ENCODE results near the gene ITPRIP. TPM values are rescaled to one million over a fixed set of nuclear protein-coding genes. Genes with fewer than 3 reads are reported as not detected.

The ITPRIP gene
- total and polyA plus RNA-seq, 12 donors: 17.5 to 87.2 (median 35.9) TPM

DNA sequence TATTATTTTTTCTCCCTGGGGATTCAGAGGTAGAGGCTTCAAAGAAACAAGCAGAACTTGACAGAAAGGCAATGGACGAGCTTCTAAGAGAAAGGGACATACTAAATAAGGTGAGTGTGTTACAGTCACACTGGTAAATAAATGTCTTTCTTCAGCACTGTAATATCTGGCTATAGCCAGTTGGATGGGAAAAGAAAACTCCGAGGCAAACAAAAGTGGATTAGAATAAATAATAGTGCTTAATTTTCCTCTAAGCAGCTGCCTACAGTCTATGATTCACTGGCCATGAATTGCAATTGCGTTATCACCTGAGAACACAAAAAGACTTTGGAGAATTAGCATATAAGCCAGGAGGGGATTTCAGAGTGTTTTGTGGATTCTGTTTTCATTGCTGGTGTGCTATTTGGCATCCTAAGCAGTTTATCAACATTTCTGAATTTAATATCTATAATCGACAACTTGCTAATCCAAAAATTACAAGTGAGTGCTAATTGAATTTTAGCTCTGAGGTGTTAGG, 38.6 kb upstream of the ITPRIP start:
- intact Hi-C loops (cut with DNase I): no loop called here
- no peaks in the 10 kb centered on the region for H3K27me3 ChIP-seq
- no peak overlapping the region for H3K4me3 ChIP-seq
- DNase-seq: no peak
- TF ChIP-seq, protein P1, sequence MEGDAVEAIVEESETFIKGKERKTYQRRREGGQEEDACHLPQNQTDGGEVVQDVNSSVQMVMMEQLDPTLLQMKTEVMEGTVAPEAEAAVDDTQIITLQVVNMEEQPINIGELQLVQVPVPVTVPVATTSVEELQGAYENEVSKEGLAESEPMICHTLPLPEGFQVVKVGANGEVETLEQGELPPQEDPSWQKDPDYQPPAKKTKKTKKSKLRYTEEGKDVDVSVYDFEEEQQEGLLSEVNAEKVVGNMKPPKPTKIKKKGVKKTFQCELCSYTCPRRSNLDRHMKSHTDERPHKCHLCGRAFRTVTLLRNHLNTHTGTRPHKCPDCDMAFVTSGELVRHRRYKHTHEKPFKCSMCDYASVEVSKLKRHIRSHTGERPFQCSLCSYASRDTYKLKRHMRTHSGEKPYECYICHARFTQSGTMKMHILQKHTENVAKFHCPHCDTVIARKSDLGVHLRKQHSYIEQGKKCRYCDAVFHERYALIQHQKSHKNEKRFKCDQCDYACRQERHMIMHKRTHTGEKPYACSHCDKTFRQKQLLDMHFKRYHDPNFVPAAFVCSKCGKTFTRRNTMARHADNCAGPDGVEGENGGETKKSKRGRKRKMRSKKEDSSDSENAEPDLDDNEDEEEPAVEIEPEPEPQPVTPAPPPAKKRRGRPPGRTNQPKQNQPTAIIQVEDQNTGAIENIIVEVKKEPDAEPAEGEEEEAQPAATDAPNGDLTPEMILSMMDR (IDR thresholded peaks at IDR 0.05): no peak
- peaks cover 0 to 6% (median 0%) of the 10 kb centered on the region in 9 donors for H3K36me3 ChIP-seq
- 78 to 84% methylated on average over 4 of the region's 4 CpGs for WGBS, 2 donors
- H3K27ac ChIP-seq: no peak overlapping the region
- no peaks in the 10 kb centered on the region for H3K4me1 ChIP-seq
- H3K9me3 ChIP-seq: peaks cover 0 to 4% (median 0%) of the 10 kb centered on the region in 11 donors
- no peak for ATAC-seq

DNA sequence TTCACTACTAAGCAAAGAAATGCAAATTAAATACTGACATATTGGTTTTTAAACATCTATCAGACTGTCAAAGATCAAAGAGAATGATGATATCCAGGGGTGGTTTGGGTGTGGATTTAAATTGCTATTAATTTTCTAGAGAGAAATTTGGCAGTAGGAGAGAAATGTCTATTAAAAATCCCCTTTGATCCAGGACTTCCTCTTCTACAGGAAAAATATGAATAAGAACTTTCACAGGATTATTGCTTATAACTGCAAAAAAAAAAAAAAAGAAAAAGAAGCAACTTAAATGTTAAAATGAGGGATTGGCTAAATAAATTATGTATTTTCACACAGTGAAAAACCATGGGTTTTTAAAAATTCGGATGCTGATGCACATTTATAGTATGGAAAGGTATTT, 36.3 kb upstream of the ITPRIP start:
- Histone ChIP-seq H3K4me1 (no peaks in the 10 kb centered on the region), H3K27me3 (no peaks in the 10 kb centered on the region), H3K9me3 (peaks cover 0 to 12% (median 0%) of the 10 kb centered on the region in 11 donors), H3K27ac (no peak overlapping the region), H3K4me3 (no peak overlapping the region), H3K36me3 (peaks cover 0 to 18% (median 0%) of the 10 kb centered on the region in 9 donors)
- intact Hi-C loops (cut with DNase I): no loop called here
- 81 to 85% methylated on average over 1 of the region's 1 CpG for WGBS, 2 donors
- TF ChIP-seq, protein P1 (IDR thresholded peaks at IDR 0.05): no peak
- ATAC-seq: no peak
- no peak for DNase-seq

DNA sequence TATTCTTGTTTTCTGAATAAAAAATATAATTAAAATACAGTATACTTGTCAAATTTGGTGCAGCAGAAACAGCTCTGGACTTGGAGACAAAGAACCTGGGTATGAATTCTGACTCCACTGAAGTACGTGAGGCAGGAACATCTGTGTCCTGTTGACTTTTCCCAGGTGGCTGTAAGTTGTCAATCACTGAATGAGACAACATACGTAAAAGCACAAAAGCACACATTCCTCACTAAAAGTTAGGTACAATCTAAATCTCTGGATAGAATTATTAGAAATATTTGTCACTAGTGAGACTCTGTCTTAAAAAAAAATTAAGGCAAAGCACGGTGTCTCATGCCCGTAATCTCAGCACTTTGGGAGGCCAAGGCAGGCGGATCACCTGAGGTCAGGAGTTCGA, 33.5 kb upstream of the ITPRIP start:
- no peak overlapping the region for H3K27ac ChIP-seq
- DNase-seq (no peak), ATAC-seq (no peak)
- no peaks in the 10 kb centered on the region for H3K4me1 ChIP-seq
- intact Hi-C loops (cut with DNase I): no loop called here
- H3K9me3 ChIP-seq: peaks cover 0 to 12% (median 0%) of the 10 kb centered on the region in 11 donors
- no peak overlapping the region for H3K4me3 ChIP-seq
- TF ChIP-seq, protein P1 (IDR thresholded peaks at IDR 0.05): no peak
- 91 to 93% methylated on average over 6 of the region's 6 CpGs for WGBS, 2 donors
- no peaks in the 10 kb centered on the region for H3K27me3 ChIP-seq
- peaks cover 0 to 22% (median 0%) of the 10 kb centered on the region in 9 donors for H3K36me3 ChIP-seq

DNA sequence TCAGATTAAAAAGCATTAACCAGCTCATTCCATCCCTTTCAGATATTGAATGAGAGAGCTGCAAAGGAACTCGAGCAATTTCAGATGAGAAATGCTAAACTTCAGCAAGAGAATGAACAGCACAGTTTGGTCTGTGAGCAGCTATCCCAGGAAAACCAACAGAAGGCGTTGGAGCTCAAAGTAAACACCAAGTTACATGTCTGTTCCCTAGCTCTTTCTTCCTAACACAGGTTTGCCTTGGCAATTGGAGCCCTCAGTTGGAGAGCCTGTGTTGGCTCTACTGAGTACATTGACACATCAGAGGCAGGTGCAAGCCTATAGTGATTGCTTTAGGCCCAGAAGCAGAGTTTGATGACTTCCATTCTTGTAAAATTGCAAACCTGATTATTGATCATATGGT, 30.1 kb upstream of the ITPRIP start:
- 55 to 56% methylated on average over 2 of the region's 2 CpGs for WGBS, 2 donors
- DNase-seq (no peak), ATAC-seq (no peak)
- Histone ChIP-seq H3K4me3 (no peak overlapping the region), H3K36me3 (peaks cover 0 to 22% (median 0%) of the 10 kb centered on the region in 9 donors), H3K4me1 (no peaks in the 10 kb centered on the region), H3K9me3 (peaks cover 0 to 12% (median 0%) of the 10 kb centered on the region in 11 donors), H3K27me3 (peaks cover 0 to 5% (median 0%) of the 10 kb centered on the region in 7 donors), H3K27ac (no peak overlapping the region)
- TF ChIP-seq, protein P1 (IDR thresholded peaks at IDR 0.05): no peak
- intact Hi-C loops (cut with DNase I): no loop called here

Data from heart right ventricle (tissue), 16 donors.